ENCODE results near the gene GRIN2C. TPM values are rescaled to one million over a fixed set of nuclear protein-coding genes. Genes with fewer than 3 reads are reported as not detected.

The GRIN2C gene
- total RNA-seq, 3 donors from 2014 or later (not counting 1 experiment from before 2014, with no cell fraction given) = not detected

DNA sequence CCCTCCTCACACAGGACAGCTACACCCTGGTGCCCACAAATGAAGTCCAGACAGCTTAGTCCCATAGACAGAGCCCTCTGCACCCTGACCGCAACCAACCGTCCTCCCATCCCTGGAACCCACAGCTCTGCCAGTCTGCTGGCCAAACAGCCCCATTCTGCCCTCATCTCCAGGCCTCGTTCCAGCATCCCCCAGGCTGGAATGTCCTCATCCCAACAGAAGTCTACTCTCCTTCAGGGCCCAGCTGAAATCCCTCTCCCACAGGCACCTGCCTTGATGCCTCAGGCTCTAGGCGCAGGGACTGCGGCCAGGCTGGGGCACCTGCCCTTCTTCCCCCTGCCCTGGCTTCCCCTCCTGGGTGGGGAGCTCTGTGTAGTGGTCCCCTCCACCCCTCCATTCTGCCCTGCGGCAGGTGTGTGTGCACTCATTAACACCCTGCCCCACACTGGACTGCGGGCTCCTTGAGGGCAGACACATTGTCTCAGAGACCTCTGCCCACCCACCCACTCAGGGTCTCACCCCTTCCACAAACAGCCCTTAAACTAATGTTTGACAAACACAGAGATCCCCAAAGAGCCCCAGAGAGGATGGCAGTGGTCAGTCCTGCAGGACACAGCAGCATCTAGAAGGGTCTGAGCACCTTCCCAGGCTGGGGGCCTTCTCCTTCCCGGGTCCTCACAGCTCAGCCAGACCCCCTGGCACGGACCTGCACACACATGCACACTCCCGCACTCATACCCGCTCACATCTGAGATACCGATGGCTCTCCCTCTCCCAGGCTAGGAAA is 820 bp downstream of the GRIN2C start:
- 58% methylated on average over 12 of the region's 12 CpGs for WGBS (ENCODE audit: insufficient coverage)
- ATAC-seq = no peak
- Histone ChIP-seq H3K27me3 (ENCODE audit: control insufficient read depth, insufficient read depth, low read length) (peaks cover 42% of the 10 kb centered on the region), H3K4me1 (ENCODE audit: control insufficient read depth, insufficient read depth, low read length) (peaks cover 27% of the 10 kb centered on the region), H3K4me3 (ENCODE audit: low read length) (no peak overlapping the region), H3K27ac (ENCODE audit: low read length) (no peak overlapping the region), H3K36me3 (ENCODE audit: control insufficient read depth, insufficient read depth, low read length) (no peaks in the 10 kb centered on the region), H3K9me3 (ENCODE audit: control insufficient read depth, insufficient read depth, low read length) (no peaks in the 10 kb centered on the region)
- no peak for DNase-seq
- intact Hi-C loops (cut with micrococcal nuclease) = no loop called here
- Mint-ChIP-seq H3K27me3 (ENCODE audit: low read depth in 2 of 2) (peaks cover 44 to 71% of the 10 kb centered on the region in 2 donors), H3K4me1 (peaks cover 0 to 27% of the 10 kb centered on the region in 2 donors), H3K9me3 (no peaks in the 10 kb centered on the region), H3K27ac (no peak overlapping the region), H3K4me3 (peak overlapping the region; percentile 60), H3K36me3 (no peaks in the 10 kb centered on the region)
- TF ChIP-seq, protein P1, sequence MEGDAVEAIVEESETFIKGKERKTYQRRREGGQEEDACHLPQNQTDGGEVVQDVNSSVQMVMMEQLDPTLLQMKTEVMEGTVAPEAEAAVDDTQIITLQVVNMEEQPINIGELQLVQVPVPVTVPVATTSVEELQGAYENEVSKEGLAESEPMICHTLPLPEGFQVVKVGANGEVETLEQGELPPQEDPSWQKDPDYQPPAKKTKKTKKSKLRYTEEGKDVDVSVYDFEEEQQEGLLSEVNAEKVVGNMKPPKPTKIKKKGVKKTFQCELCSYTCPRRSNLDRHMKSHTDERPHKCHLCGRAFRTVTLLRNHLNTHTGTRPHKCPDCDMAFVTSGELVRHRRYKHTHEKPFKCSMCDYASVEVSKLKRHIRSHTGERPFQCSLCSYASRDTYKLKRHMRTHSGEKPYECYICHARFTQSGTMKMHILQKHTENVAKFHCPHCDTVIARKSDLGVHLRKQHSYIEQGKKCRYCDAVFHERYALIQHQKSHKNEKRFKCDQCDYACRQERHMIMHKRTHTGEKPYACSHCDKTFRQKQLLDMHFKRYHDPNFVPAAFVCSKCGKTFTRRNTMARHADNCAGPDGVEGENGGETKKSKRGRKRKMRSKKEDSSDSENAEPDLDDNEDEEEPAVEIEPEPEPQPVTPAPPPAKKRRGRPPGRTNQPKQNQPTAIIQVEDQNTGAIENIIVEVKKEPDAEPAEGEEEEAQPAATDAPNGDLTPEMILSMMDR (IDR thresholded peaks at IDR 0.05) = no peak

GRCh38 chr17:74857191-74857590 is 2.5 kb downstream of the GRIN2C start:
- Histone ChIP-seq H3K4me1 (ENCODE audit: control insufficient read depth, insufficient read depth, low read length) (peaks cover 33% of the 10 kb centered on the region), H3K9me3 (ENCODE audit: control insufficient read depth, insufficient read depth, low read length) (no peaks in the 10 kb centered on the region), H3K27me3 (ENCODE audit: control insufficient read depth, insufficient read depth, low read length) (peaks cover 54% of the 10 kb centered on the region), H3K4me3 (ENCODE audit: low read length) (no peak overlapping the region), H3K27ac (ENCODE audit: low read length) (no peak overlapping the region), H3K36me3 (ENCODE audit: control insufficient read depth, insufficient read depth, low read length) (no peaks in the 10 kb centered on the region)
- intact Hi-C loops (cut with micrococcal nuclease) = no loop called here
- TF ChIP-seq, protein P1 (IDR thresholded peaks at IDR 0.05) = no peak
- Mint-ChIP-seq H3K4me3 (no peak overlapping the region), H3K36me3 (no peaks in the 10 kb centered on the region), H3K9me3 (no peaks in the 10 kb centered on the region), H3K4me1 (peaks cover 0 to 36% of the 10 kb centered on the region in 2 donors), H3K27ac (no peak overlapping the region), H3K27me3 (ENCODE audit: low read depth in 2 of 2) (peaks cover 56 to 75% of the 10 kb centered on the region in 2 donors)
- DNase-seq (no peak), ATAC-seq (no peak)
- 88% methylated on average over 3 of the region's 4 CpGs for WGBS (ENCODE audit: insufficient coverage)

GRCh38 chr17:74856112-74856511 is 3.6 kb downstream of the GRIN2C start:
- WGBS (ENCODE audit: insufficient coverage) = 89% methylated on average over 7 of the region's 7 CpGs
- H3K27ac Mint-ChIP-seq = no peak overlapping the region
- H3K4me3 Mint-ChIP-seq = no peak overlapping the region

More at GRCh38 chr17:74856112-74856511, 3.6 kb downstream of the GRIN2C start:
- no peak overlapping the region for H3K4me3 ChIP-seq (ENCODE audit: low read length)
- H3K4me1 Mint-ChIP-seq = peaks cover 0 to 31% of the 10 kb centered on the region in 2 donors
- ATAC-seq = no peak
- peaks cover 59 to 70% of the 10 kb centered on the region in 2 donors for H3K27me3 Mint-ChIP-seq (ENCODE audit: low read depth in 2 of 2)
- H3K36me3 Mint-ChIP-seq = no peaks in the 10 kb centered on the region
- H3K9me3 Mint-ChIP-seq = no peaks in the 10 kb centered on the region
- H3K27ac ChIP-seq (ENCODE audit: low read length) = no peak overlapping the region
- H3K27me3 ChIP-seq (ENCODE audit: control insufficient read depth, insufficient read depth, low read length) = peaks cover 52% of the 10 kb centered on the region
- TF ChIP-seq, protein P1 (IDR thresholded peaks at IDR 0.05) = no peak
- H3K9me3 ChIP-seq (ENCODE audit: control insufficient read depth, insufficient read depth, low read length) = no peaks in the 10 kb centered on the region
- DNase-seq = no peak
- intact Hi-C loops (cut with micrococcal nuclease) = no loop called here
- H3K36me3 ChIP-seq (ENCODE audit: control insufficient read depth, insufficient read depth, low read length) = no peaks in the 10 kb centered on the region
- H3K4me1 ChIP-seq (ENCODE audit: control insufficient read depth, insufficient read depth, low read length) = peaks cover 26% of the 10 kb centered on the region

Measured in natural killer cell (primary cell).